K562 (cell line): ENCODE results near the gene PPP1R12C. TPM values are rescaled to one million over a fixed set of nuclear protein-coding genes. Genes with fewer than 3 reads are reported as not detected.
A peak's percentile ranks its signal among the peaks of the same experiment; 100 is the strongest.

ENCODE experiments used
- CBX3 ChIP-seq, 2 experiments: IDR thresholded peaks; 1 replicate in 1 of 2; 2 replicates in 1 of 2; pipeline ENCODE4 v1.6.1; 2012; ENCODE audit warnings: inconsistent platforms in 2 of 2, low read length in 2 of 2, borderline replicate concordance in 1 of 2, control low read depth in 1 of 2
- CREM ChIP-seq: IDR thresholded peaks from 2 replicates; pipeline ENCODE4 v1.6.1; 2014; ENCODE audit warnings: antibody characterized with exemption, low read depth
- DNMT1 ChIP-seq: fragments of 450-650 bp; IDR thresholded peaks from 2 replicates; pipeline ENCODE4 v1.6.1; 2016; ENCODE audit warnings: antibody characterized with exemption, mild to moderate bottlenecking
- DPF2 ChIP-seq: fragments of 450-650 bp; IDR thresholded peaks from 2 replicates; pipeline ENCODE4 v1.6.1; 2016
- ELF4 ChIP-seq: fragments of 450-650 bp; formaldehyde crosslinking; IDR thresholded peaks from 2 replicates; pipeline ENCODE4 v1.4.0; 2022; ENCODE audit warnings: missing genetic modification characterization
- HDAC8 ChIP-seq: fragments of 450-650 bp; IDR thresholded peaks from 2 replicates; pipeline ENCODE4 v1.6.1; 2016; ENCODE audit warnings: mild to moderate bottlenecking, missing genetic modification characterization, moderate library complexity, missing compliant biosample characterization
- ILF3 ChIP-seq: fragments of 450-650 bp; IDR thresholded peaks from 2 replicates; pipeline ENCODE4 v1.6.1; 2018; ENCODE audit warnings: antibody characterized with exemption, mild to moderate bottlenecking, moderate library complexity, borderline replicate concordance
- MAZ ChIP-seq, 2 experiments: fragments of 450-650 bp in 1 of 2; sonication (generic) in 1 of 2; formaldehyde crosslinking; IDR thresholded peaks in 1 of 2; conservative IDR thresholded peaks in 1 of 2; 2 replicates each; pipeline versions ENCODE4 v1.4.0 to v1.5.0; 2020; ENCODE audit warnings: mild to moderate bottlenecking in 1 of 2, missing genetic modification reagents in 1 of 2
- POLR2AphosphoS5 ChIP-seq: IDR thresholded peaks from 2 replicates; pipeline ENCODE4 v1.6.1; 2011; ENCODE audit warnings: mild to moderate bottlenecking, low read depth, low read length, moderate library complexity; ENCODE audit not compliant: control insufficient read depth, insufficient read depth
- RBFOX2 ChIP-seq: fragments of 200-400 bp; formaldehyde crosslinking; IDR thresholded peaks from 2 replicates; pipeline ENCODE4 v1.6.1; 2017; ENCODE audit warnings: low read depth, mild to moderate bottlenecking, low read length, moderate library complexity
- SLC30A9 ChIP-seq: fragments of 250-450 bp; sonication (Bioruptor Pico); IDR thresholded peaks from 2 replicates; pipeline ENCODE4 v1.8.0; 2022; ENCODE audit warnings: mild to moderate bottlenecking, moderate library complexity
- ZNF589 ChIP-seq: fragments of 200-800 bp; sonication (Bioruptor generic); IDR thresholded peaks from 2 replicates; pipeline ENCODE4 v1.6.1; 2016; ENCODE audit warnings: low read depth, missing genetic modification characterization, missing compliant biosample characterization
- polyA plus RNA-seq, 8 experiments: library from polyadenylated mRNA; depleted of rRNA in 4 of 8; stranded (reverse) in 5 of 8; unstranded in 3 of 8; fragments of >200 nt; fragmentation: Nextera tagmentation in 2 of 8; fragmentation: Illumina TruSeq in 1 of 8; extraction: Ambion mirVana in 2 of 8; extraction: Trizol in 1 of 8; gene quantifications; 2 replicates each; pipeline versions ENCODE4 v1.2.1 to v1.2.3, GENCODE V29; 2011 to 2014; ENCODE audit warnings: inconsistent platforms in 1 of 8, missing spikeins in 1 of 8
- total RNA-seq, 7 experiments: library from RNA; depleted of rRNA in 6 of 7; stranded (reverse); fragments of >200 nt in 6 of 7; fragmentation: Illumina TruSeq in 2 of 7; extraction: Trizol in 2 of 7; gene quantifications; 2 replicates each; pipeline versions ENCODE4 v1.2.1 to v1.2.3, GENCODE V29; 2011 to 2021; ENCODE audit warnings: low replicate concordance in 1 of 7
- TF ChIP-seq, protein P1 (sequence below): sonication (generic); formaldehyde crosslinking; IDR thresholded peaks from 2 replicates; pipeline ENCODE4 v1.8.1; 2023; ENCODE audit warnings: mild to moderate bottlenecking, missing genetic modification reagents
- TF ChIP-seq, protein P2 (sequence below): sonication (generic); formaldehyde crosslinking; IDR thresholded peaks from 2 replicates; pipeline ENCODE4 v1.8.0; 2022; ENCODE audit warnings: mild to moderate bottlenecking, missing genetic modification reagents
- TF ChIP-seq, protein P3 (sequence below): IDR thresholded peaks from 2 replicates; pipeline ENCODE4 v1.6.1; 2011; ENCODE audit not compliant: insufficient read length; ENCODE audit errors: extremely low read depth
- TF ChIP-seq, protein P4 (sequence below): fragments of 450-650 bp; IDR thresholded peaks from 2 replicates; pipeline ENCODE4 v1.6.1; 2016; ENCODE audit warnings: antibody characterized with exemption
- TF ChIP-seq, protein P5 (sequence below): fragments of 250-450 bp; sonication (Bioruptor Pico); IDR thresholded peaks from 2 replicates; pipeline ENCODE4 v1.8.0; 2021; ENCODE audit warnings: moderate library complexity, mild to moderate bottlenecking, inconsistent platforms

The PPP1R12C gene
- total and polyA plus RNA-seq, 9 of the 15 experiments (the other 6 are each of a cell fraction or from before 2014, with no cell fraction given) = 1.8 to 136 (median 33.7) TPM

DNA sequence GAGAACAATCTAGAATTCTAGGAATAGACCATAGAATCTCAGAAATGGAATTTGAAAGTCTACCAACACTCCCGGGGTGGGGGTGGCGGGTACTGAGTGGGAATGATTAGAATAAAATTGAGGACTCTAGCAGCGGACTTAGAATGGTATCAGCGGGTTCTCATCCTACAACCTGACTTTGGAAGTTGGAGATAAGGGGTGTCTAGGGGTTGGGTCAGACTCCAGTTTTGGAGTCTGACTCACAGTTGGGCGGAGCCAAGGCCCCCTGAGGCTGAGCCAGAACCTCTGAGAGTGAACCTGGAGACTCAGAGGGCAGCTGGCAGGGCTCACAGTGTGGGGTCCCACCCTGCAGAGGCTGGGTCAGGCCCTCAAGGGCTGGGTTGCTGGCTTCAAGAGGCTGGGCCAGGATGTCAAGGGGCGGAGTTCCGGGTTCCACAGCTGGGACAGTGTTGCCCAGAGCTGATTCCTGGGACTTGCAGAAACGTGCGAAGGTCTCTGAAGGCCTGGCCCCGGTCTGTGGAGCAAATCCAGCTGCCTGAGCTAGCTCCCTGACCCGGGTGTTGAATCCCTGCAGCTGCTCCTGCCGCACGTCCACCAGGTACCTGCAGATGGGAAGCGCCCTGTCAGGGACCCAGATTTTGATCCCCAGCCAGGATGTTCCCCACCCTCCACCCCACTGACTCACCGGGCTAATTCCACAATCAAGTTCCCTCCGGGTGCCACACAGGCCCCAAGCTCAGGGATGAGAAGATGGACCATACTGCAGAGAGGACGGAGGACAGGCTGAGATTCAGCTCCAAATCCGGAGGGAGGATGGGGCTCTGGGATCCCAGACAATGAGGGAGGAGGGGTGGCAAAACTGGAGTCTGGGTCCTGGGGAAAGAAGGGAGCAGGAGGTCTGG lies 41.7 kb upstream of the PPP1R12C start (continued):
- no peak for TF ChIP-seq CBX3 (IDR thresholded peaks at IDR 0.05; ENCODE audit: borderline replicate concordance in 1 of 2, low read length in 2 of 2)
- peak; percentile 14; the same call in 1 of the 2 replicates for TF ChIP-seq ZNF589
- no peak for TF ChIP-seq HDAC8 (tag)
- TF ChIP-seq RBFOX2 = peak; percentile 86
- peak; percentile 84 for TF ChIP-seq POLR2AphosphoS5
- TF ChIP-seq SLC30A9 (CRISPR knock-in tag) = no peak
- peak; percentile 51 for TF ChIP-seq CREM
- TF ChIP-seq, protein P1, sequence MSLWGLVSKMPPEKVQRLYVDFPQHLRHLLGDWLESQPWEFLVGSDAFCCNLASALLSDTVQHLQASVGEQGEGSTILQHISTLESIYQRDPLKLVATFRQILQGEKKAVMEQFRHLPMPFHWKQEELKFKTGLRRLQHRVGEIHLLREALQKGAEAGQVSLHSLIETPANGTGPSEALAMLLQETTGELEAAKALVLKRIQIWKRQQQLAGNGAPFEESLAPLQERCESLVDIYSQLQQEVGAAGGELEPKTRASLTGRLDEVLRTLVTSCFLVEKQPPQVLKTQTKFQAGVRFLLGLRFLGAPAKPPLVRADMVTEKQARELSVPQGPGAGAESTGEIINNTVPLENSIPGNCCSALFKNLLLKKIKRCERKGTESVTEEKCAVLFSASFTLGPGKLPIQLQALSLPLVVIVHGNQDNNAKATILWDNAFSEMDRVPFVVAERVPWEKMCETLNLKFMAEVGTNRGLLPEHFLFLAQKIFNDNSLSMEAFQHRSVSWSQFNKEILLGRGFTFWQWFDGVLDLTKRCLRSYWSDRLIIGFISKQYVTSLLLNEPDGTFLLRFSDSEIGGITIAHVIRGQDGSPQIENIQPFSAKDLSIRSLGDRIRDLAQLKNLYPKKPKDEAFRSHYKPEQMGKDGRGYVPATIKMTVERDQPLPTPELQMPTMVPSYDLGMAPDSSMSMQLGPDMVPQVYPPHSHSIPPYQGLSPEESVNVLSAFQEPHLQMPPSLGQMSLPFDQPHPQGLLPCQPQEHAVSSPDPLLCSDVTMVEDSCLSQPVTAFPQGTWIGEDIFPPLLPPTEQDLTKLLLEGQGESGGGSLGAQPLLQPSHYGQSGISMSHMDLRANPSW (CRISPR knock-in tag) = 0 out of 2 replicates have a peak, but pooled peaks have one; percentile 50
- TF ChIP-seq DNMT1 = no peak
- TF ChIP-seq DPF2 = peak; percentile 94
- TF ChIP-seq, protein P2, sequence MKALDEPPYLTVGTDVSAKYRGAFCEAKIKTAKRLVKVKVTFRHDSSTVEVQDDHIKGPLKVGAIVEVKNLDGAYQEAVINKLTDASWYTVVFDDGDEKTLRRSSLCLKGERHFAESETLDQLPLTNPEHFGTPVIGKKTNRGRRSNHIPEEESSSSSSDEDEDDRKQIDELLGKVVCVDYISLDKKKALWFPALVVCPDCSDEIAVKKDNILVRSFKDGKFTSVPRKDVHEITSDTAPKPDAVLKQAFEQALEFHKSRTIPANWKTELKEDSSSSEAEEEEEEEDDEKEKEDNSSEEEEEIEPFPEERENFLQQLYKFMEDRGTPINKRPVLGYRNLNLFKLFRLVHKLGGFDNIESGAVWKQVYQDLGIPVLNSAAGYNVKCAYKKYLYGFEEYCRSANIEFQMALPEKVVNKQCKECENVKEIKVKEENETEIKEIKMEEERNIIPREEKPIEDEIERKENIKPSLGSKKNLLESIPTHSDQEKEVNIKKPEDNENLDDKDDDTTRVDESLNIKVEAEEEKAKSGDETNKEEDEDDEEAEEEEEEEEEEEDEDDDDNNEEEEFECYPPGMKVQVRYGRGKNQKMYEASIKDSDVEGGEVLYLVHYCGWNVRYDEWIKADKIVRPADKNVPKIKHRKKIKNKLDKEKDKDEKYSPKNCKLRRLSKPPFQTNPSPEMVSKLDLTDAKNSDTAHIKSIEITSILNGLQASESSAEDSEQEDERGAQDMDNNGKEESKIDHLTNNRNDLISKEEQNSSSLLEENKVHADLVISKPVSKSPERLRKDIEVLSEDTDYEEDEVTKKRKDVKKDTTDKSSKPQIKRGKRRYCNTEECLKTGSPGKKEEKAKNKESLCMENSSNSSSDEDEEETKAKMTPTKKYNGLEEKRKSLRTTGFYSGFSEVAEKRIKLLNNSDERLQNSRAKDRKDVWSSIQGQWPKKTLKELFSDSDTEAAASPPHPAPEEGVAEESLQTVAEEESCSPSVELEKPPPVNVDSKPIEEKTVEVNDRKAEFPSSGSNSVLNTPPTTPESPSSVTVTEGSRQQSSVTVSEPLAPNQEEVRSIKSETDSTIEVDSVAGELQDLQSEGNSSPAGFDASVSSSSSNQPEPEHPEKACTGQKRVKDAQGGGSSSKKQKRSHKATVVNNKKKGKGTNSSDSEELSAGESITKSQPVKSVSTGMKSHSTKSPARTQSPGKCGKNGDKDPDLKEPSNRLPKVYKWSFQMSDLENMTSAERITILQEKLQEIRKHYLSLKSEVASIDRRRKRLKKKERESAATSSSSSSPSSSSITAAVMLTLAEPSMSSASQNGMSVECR (CRISPR knock-in tag) = peak; percentile 42; the same call in 1 of the 2 replicates
- no peak for TF ChIP-seq ELF4
- TF ChIP-seq, protein P3, sequence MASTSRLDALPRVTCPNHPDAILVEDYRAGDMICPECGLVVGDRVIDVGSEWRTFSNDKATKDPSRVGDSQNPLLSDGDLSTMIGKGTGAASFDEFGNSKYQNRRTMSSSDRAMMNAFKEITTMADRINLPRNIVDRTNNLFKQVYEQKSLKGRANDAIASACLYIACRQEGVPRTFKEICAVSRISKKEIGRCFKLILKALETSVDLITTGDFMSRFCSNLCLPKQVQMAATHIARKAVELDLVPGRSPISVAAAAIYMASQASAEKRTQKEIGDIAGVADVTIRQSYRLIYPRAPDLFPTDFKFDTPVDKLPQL = no peak
- TF ChIP-seq, protein P4, sequence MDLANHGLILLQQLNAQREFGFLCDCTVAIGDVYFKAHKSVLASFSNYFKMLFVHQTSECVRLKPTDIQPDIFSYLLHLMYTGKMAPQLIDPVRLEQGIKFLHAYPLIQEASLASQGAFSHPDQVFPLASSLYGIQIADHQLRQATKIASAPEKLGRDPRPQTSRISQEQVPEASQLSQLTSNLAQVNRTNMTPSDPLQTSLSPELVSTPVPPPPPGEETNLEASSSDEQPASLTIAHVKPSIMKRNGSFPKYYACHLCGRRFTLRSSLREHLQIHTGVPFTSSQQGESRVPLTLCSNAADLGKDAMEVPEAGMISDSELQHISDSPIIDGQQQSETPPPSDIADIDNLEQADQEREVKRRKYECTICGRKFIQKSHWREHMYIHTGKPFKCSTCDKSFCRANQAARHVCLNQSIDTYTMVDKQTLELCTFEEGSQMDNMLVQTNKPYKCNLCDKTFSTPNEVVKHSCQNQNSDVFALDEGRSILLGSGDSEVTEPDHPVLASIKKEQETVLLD = peak; percentile 70; the same call in 1 of the 2 replicates
- peak; percentile 27 to 75; a peak in 2 of 4 replicates for TF ChIP-seq MAZ (CRISPR knock-in tag; conservative IDR thresholded peaks at IDR 0.05 in 1 of 2, IDR thresholded peaks at IDR 0.05 in 1 of 2)
- TF ChIP-seq, protein P5, sequence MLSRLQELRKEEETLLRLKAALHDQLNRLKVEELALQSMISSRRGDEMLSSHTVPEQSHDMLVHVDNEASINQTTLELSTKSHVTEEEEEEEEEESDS (CRISPR knock-in tag) = no peak
- no peak for TF ChIP-seq ILF3
